ENCODE measurements around the gene L1TD1. TPM values are rescaled to one million over a fixed set of nuclear protein-coding genes. Genes with fewer than 3 reads are reported as not detected.

The L1TD1 gene
- total and polyA plus RNA-seq, 2 donors (not counting 3 experiments of a cell fraction or from before 2014, with no cell fraction given): 0.01 TPM; not detected in 1

GRCh38 chr1:62208087-62208486 lies 13.4 kb downstream of the L1TD1 start:
- no peaks in the 10 kb centered on the region for H3K9me1 ChIP-seq (replicated peaks; ENCODE audit: control insufficient read depth, extremely low read depth, insufficient read depth, low read length)
- H2AFZ ChIP-seq (ENCODE audit: low read depth, low read length): no peak overlapping the region
- POLR2A ChIA-PET: no interaction called here
- no peak overlapping the region for H3K27ac ChIP-seq (ENCODE audit: insufficient read depth, low read depth, low read length)
- no peaks in the 10 kb centered on the region for H3K36me3 ChIP-seq (ENCODE audit: control insufficient read depth in 2 of 2, extremely low read depth in 1 of 2, insufficient read depth in 2 of 2, low read length in 2 of 2)
- H3K9me3 ChIP-seq (replicated peaks; ENCODE audit: control insufficient read depth, insufficient read depth, low read length): no peaks in the 10 kb centered on the region
- H4K20me1 ChIP-seq (replicated peaks; ENCODE audit: control insufficient read depth, extremely low read depth, insufficient read depth, low read length): no peaks in the 10 kb centered on the region
- no peaks in the 10 kb centered on the region for H3K27me3 ChIP-seq (ENCODE audit: control insufficient read depth in 2 of 2, insufficient read depth in 2 of 2, low read length in 2 of 2)
- no peaks in the 10 kb centered on the region for H3K4me1 ChIP-seq (ENCODE audit: control insufficient read depth, extremely low read depth, insufficient read depth, low read length)
- no peak overlapping the region for H3K4me2 ChIP-seq (ENCODE audit: insufficient read depth, low read length)
- H3K9ac ChIP-seq (replicated peaks; ENCODE audit: extremely low read depth, insufficient read depth, low read length): no peak overlapping the region
- BruUV-seq (replicated peaks): no TSS peak
- CTCF ChIA-PET: no interaction called here
- intact Hi-C loops (cut with micrococcal nuclease): no loop called here
- TF ChIP-seq, protein P1, sequence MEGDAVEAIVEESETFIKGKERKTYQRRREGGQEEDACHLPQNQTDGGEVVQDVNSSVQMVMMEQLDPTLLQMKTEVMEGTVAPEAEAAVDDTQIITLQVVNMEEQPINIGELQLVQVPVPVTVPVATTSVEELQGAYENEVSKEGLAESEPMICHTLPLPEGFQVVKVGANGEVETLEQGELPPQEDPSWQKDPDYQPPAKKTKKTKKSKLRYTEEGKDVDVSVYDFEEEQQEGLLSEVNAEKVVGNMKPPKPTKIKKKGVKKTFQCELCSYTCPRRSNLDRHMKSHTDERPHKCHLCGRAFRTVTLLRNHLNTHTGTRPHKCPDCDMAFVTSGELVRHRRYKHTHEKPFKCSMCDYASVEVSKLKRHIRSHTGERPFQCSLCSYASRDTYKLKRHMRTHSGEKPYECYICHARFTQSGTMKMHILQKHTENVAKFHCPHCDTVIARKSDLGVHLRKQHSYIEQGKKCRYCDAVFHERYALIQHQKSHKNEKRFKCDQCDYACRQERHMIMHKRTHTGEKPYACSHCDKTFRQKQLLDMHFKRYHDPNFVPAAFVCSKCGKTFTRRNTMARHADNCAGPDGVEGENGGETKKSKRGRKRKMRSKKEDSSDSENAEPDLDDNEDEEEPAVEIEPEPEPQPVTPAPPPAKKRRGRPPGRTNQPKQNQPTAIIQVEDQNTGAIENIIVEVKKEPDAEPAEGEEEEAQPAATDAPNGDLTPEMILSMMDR (IDR thresholded peaks at IDR 0.05; ENCODE audit: extremely low read depth in 1 of 2, insufficient read depth in 1 of 2, low read depth in 1 of 2, low read length in 2 of 2): no peak
- TF ChIP-seq, protein P2, sequence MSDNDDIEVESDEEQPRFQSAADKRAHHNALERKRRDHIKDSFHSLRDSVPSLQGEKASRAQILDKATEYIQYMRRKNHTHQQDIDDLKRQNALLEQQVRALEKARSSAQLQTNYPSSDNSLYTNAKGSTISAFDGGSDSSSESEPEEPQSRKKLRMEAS (IDR thresholded peaks at IDR 0.05; ENCODE audit: insufficient read depth, insufficient read length): no peak
- no peak for TF ChIP-seq POLR2A (IDR thresholded peaks at IDR 0.05; ENCODE audit: low read depth, low read length)
- no peak for TF ChIP-seq EZH2 (IDR thresholded peaks at IDR 0.05; ENCODE audit: borderline replicate concordance, low read depth, low read length, severe bottlenecking)
- TF ChIP-seq JUN (IDR thresholded peaks at IDR 0.05; ENCODE audit: borderline replicate concordance, insufficient read depth, insufficient read length, low read depth): no peak
- TF ChIP-seq FOS (IDR thresholded peaks at IDR 0.05; ENCODE audit: borderline replicate concordance, insufficient read depth, low read length): no peak
- DNase-seq (ENCODE audit: low read depth, low spot score): no peak
- H3K4me3 ChIP-seq (replicated peaks in 1 of 3; ENCODE audit: insufficient read depth in 1 of 3, low read depth in 1 of 3, low read length in 3 of 3): no peak overlapping the region
- FAIRE-seq: no peak
- dilution Hi-C loops (cut with MboI; ENCODE audit: extremely low pct_ligation_motif_present, low sequenced_read_pairs): no loop called here
- H3K79me2 ChIP-seq (ENCODE audit: control insufficient read depth, insufficient read depth, low read length): no peaks in the 10 kb centered on the region

DNA sequence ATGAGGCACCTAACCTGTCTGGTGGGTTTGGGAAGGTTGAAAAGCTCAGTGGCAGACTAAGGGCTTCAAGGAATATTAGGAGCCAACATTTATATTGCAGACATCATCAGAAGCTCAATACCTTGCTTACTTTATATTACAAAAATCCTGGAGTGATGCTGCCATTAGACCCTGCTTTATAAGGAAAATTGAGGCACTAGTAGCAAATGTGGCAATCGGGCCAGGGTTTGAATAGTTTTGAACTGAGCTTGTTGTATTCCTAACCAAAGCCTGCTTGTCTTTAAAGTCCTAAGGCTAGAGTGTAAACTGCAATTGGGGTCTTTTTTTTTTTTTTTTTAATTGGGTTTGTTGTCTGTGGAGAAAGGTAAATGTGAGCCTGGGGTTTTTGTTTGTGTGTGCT lies 14.3 kb downstream of the L1TD1 start:
- CTCF ChIA-PET: no interaction called here
- dilution Hi-C loops (cut with MboI; ENCODE audit: extremely low pct_ligation_motif_present, low sequenced_read_pairs): no loop called here

More for the DNA sequence above, 14.3 kb downstream of the L1TD1 start:
- Histone ChIP-seq H3K4me1 (ENCODE audit: control insufficient read depth, extremely low read depth, insufficient read depth, low read length) (no peaks in the 10 kb centered on the region), H4K20me1 (replicated peaks; ENCODE audit: control insufficient read depth, extremely low read depth, insufficient read depth, low read length) (no peaks in the 10 kb centered on the region), H3K4me3 (replicated peaks in 1 of 3; ENCODE audit: insufficient read depth in 1 of 3, low read depth in 1 of 3, low read length in 3 of 3) (no peak overlapping the region), H3K9ac (replicated peaks; ENCODE audit: extremely low read depth, insufficient read depth, low read length) (no peak overlapping the region), H3K9me1 (replicated peaks; ENCODE audit: control insufficient read depth, extremely low read depth, insufficient read depth, low read length) (no peaks in the 10 kb centered on the region), H3K27ac (ENCODE audit: insufficient read depth, low read depth, low read length) (no peak overlapping the region), H3K36me3 (ENCODE audit: control insufficient read depth in 2 of 2, extremely low read depth in 1 of 2, insufficient read depth in 2 of 2, low read length in 2 of 2) (no peaks in the 10 kb centered on the region), H3K79me2 (ENCODE audit: control insufficient read depth, insufficient read depth, low read length) (no peaks in the 10 kb centered on the region), H3K27me3 (ENCODE audit: control insufficient read depth in 2 of 2, insufficient read depth in 2 of 2, low read length in 2 of 2) (no peaks in the 10 kb centered on the region), H2AFZ (ENCODE audit: low read depth, low read length) (no peak overlapping the region), H3K9me3 (replicated peaks; ENCODE audit: control insufficient read depth, insufficient read depth, low read length) (no peaks in the 10 kb centered on the region), H3K4me2 (ENCODE audit: insufficient read depth, low read length) (no peak overlapping the region)
- intact Hi-C loops (cut with micrococcal nuclease): no loop called here
- BruUV-seq (replicated peaks): no TSS peak
- TF ChIP-seq, protein P1 (IDR thresholded peaks at IDR 0.05; ENCODE audit: extremely low read depth in 1 of 2, insufficient read depth in 1 of 2, low read depth in 1 of 2, low read length in 2 of 2): no peak
- TF ChIP-seq FOS (IDR thresholded peaks at IDR 0.05; ENCODE audit: borderline replicate concordance, insufficient read depth, low read length): no peak
- no peak for TF ChIP-seq MYC (IDR thresholded peaks at IDR 0.05; ENCODE audit: low read depth, low read length)
- no peak for TF ChIP-seq POLR2AphosphoS5 (IDR thresholded peaks at IDR 0.05; ENCODE audit: insufficient read depth, low read depth, low read length)
- no peak for TF ChIP-seq JUN (IDR thresholded peaks at IDR 0.05; ENCODE audit: borderline replicate concordance, insufficient read depth, insufficient read length, low read depth)
- TF ChIP-seq EZH2 (IDR thresholded peaks at IDR 0.05; ENCODE audit: borderline replicate concordance, low read depth, low read length, severe bottlenecking): no peak
- TF ChIP-seq, protein P2 (IDR thresholded peaks at IDR 0.05; ENCODE audit: insufficient read depth, insufficient read length): no peak
- no peak for TF ChIP-seq GATA2 (IDR thresholded peaks at IDR 0.05; ENCODE audit: insufficient read depth, insufficient read length, low read depth, low read length)
- TF ChIP-seq POLR2A (IDR thresholded peaks at IDR 0.05; ENCODE audit: low read depth, low read length): no peak
- POLR2A ChIA-PET: no interaction called here
- DNase-seq (ENCODE audit: low read depth, low spot score) (no peak), FAIRE-seq (no peak)
